H9 (cell line): ENCODE data around the gene CDK14. TPM values are rescaled to one million over a fixed set of nuclear protein-coding genes. Genes with fewer than 3 reads are reported as not detected.

ENCODE experiments used
- DNase-seq: peaks from one replicate; pipeline ENCODE4 v3.0.0-alpha.2; 2017
- H2AFZ ChIP-seq: one replicate; pipeline ENCODE4 v1.6.1; 2013; ENCODE audit warnings: mild to moderate bottlenecking, low read length, control low read depth, moderate library complexity
- H2AK5ac ChIP-seq: 2 replicates; pipeline ENCODE4 v1.6.1; 2013; ENCODE audit warnings: low read length, control low read depth, mixed read lengths; ENCODE audit not compliant: insufficient read length
- H2BK120ac ChIP-seq: one replicate; pipeline ENCODE4 v1.6.1; 2013; ENCODE audit warnings: low read depth, mild to moderate bottlenecking, low read length, control low read depth, inconsistent platforms; ENCODE audit not compliant: poor library complexity, severe bottlenecking
- H2BK12ac ChIP-seq: 2 replicates; pipeline ENCODE4 v1.6.1; 2013; ENCODE audit warnings: low read length, control low read depth, mixed read lengths, low read depth; ENCODE audit not compliant: insufficient read length
- H2BK15ac ChIP-seq: 2 replicates; pipeline ENCODE4 v1.6.1; 2013; ENCODE audit warnings: low read depth, low read length, control low read depth
- H2BK20ac ChIP-seq: one replicate; pipeline ENCODE4 v1.6.1; 2013; ENCODE audit warnings: low read depth, mild to moderate bottlenecking, low read length, control low read depth, inconsistent platforms; ENCODE audit not compliant: poor library complexity, severe bottlenecking
- H2BK5ac ChIP-seq: 2 replicates; pipeline ENCODE4 v1.6.1; 2013; ENCODE audit warnings: low read length, control low read depth, mixed read lengths; ENCODE audit not compliant: insufficient read length
- H3K14ac ChIP-seq: 2 replicates; pipeline ENCODE4 v1.6.1; 2013; ENCODE audit warnings: low read length, control low read depth; ENCODE audit not compliant: insufficient read depth
- H3K18ac ChIP-seq: 2 replicates; pipeline ENCODE4 v1.6.1; 2013; ENCODE audit warnings: low read depth, mild to moderate bottlenecking, mixed read lengths, low read length, control low read depth; ENCODE audit not compliant: insufficient read length
- H3K23ac ChIP-seq: 2 replicates; pipeline ENCODE4 v1.6.1; 2013; ENCODE audit warnings: low read length, control low read depth, mixed read lengths, low read depth; ENCODE audit not compliant: insufficient read length
- H3K23me2 ChIP-seq: 2 replicates; pipeline ENCODE4 v1.6.1; 2013; ENCODE audit warnings: low read depth, mild to moderate bottlenecking, mixed read lengths, low read length, control low read depth; ENCODE audit not compliant: insufficient read length, poor library complexity, severe bottlenecking
- H3K27ac ChIP-seq: 2 replicates; pipeline ENCODE4 v1.5.1; 2013; ENCODE audit warnings: low read length, control low read depth, mixed read lengths, low read depth; ENCODE audit not compliant: insufficient read length
- H3K27me3 ChIP-seq: 2 replicates; pipeline ENCODE4 v1.6.1; 2013; ENCODE audit warnings: low read length, control low read depth, inconsistent platforms; ENCODE audit not compliant: insufficient read depth
- H3K4ac ChIP-seq: 2 replicates; pipeline ENCODE4 v1.6.1; 2013; ENCODE audit warnings: low read depth, mild to moderate bottlenecking, control low read depth, inconsistent platforms, low read length, moderate library complexity
- H3K4me1 ChIP-seq: 2 replicates; pipeline ENCODE4 v1.6.1; 2013; ENCODE audit warnings: low read length, control low read depth, inconsistent platforms; ENCODE audit not compliant: insufficient read depth
- H3K4me2 ChIP-seq: 2 replicates; pipeline ENCODE4 v1.6.1; 2013; ENCODE audit warnings: low read length, control low read depth, mixed read lengths; ENCODE audit not compliant: insufficient read length, insufficient read depth
- H3K56ac ChIP-seq: 2 replicates; pipeline ENCODE4 v1.6.1; 2013; ENCODE audit warnings: low read depth, mild to moderate bottlenecking, mixed read lengths, low read length, control low read depth; ENCODE audit not compliant: insufficient read length
- H3K79me1 ChIP-seq: 2 replicates; pipeline ENCODE4 v1.6.1; 2013; ENCODE audit warnings: low read depth, mild to moderate bottlenecking, moderate library complexity, low read length, control low read depth, inconsistent platforms; ENCODE audit not compliant: insufficient read depth, poor library complexity, severe bottlenecking
- H3K79me2 ChIP-seq: 2 replicates; pipeline ENCODE4 v1.6.1; 2013; ENCODE audit warnings: low read length, control low read depth, inconsistent platforms; ENCODE audit not compliant: insufficient read depth
- H3K9ac ChIP-seq: 2 replicates; pipeline ENCODE4 v1.6.1; 2013; ENCODE audit warnings: low read length, control low read depth, mixed read lengths; ENCODE audit not compliant: insufficient read length; ENCODE audit errors: extremely low read depth
- H3K9me3 ChIP-seq: one replicate; pipeline ENCODE4 v1.6.1; 2013; ENCODE audit warnings: low read depth, low read length, inconsistent platforms; ENCODE audit not compliant: control insufficient read depth
- H3T11ph ChIP-seq: one replicate; pipeline ENCODE4 v1.6.1; 2013; ENCODE audit warnings: mild to moderate bottlenecking, low read length, control low read depth, inconsistent platforms
- H4K20me1 ChIP-seq: one replicate; pipeline ENCODE4 v1.6.1; 2013; ENCODE audit not compliant: control insufficient read depth, insufficient read length, insufficient read depth
- H4K5ac ChIP-seq: 2 replicates; pipeline ENCODE4 v1.6.1; 2013; ENCODE audit warnings: low read depth, mild to moderate bottlenecking, mixed read lengths, low read length, control low read depth; ENCODE audit not compliant: insufficient read length
- H4K8ac ChIP-seq: replicated peaks from 2 replicates; pipeline ENCODE4 v1.6.1; 2013; ENCODE audit warnings: low read length, control low read depth, mixed read lengths, low read depth; ENCODE audit not compliant: insufficient read length
- H4K91ac ChIP-seq: 2 replicates; pipeline ENCODE4 v1.6.1; 2013; ENCODE audit warnings: low read depth, mild to moderate bottlenecking, moderate library complexity, mixed read lengths, low read length, control low read depth; ENCODE audit not compliant: insufficient read length
- H3K27ac Mint-ChIP-seq, 3 experiments: 2 replicates in 2 of 3; 3 replicates in 1 of 3; pipeline ENCODE4 v1.8.0; 2020 to 2021; ENCODE audit warnings: mixed read lengths in 3 of 3, mild to moderate bottlenecking in 1 of 3, moderate library complexity in 1 of 3
- H3K27me3 Mint-ChIP-seq: 2 replicates; pipeline ENCODE4 v1.8.0; 2021; ENCODE audit warnings: low read depth, mild to moderate bottlenecking, moderate library complexity, mixed read lengths
- H3K36me3 Mint-ChIP-seq, 3 experiments: 2 replicates in 2 of 3; 3 replicates in 1 of 3; pipeline ENCODE4 v1.8.0; 2020 to 2021; ENCODE audit warnings: low read depth in 3 of 3, mixed read lengths in 3 of 3; ENCODE audit not compliant: insufficient read depth in 1 of 3
- H3K4me1 Mint-ChIP-seq, 2 experiments: 2 replicates each; pipeline ENCODE4 v1.8.0; 2020; ENCODE audit warnings: mixed read lengths in 2 of 2
- H3K4me3 Mint-ChIP-seq, 2 experiments: 2 replicates in 1 of 2; 3 replicates in 1 of 2; pipeline ENCODE4 v1.8.0; 2020 to 2021; ENCODE audit warnings: mild to moderate bottlenecking in 2 of 2, mixed read lengths in 2 of 2, moderate library complexity in 1 of 2
- H3K9me3 Mint-ChIP-seq, 2 experiments: 2 replicates in 1 of 2; 3 replicates in 1 of 2; pipeline ENCODE4 v1.8.0; 2020; ENCODE audit warnings: mild to moderate bottlenecking in 2 of 2, mixed read lengths in 2 of 2, moderate library complexity in 1 of 2
- CTCF ChIP-seq: fragments of 200-600 bp; sonication (generic); conservative IDR thresholded peaks from 3 replicates; pipeline ENCODE4 v1.8.0; 2021; ENCODE audit warnings: antibody characterized with exemption, mild to moderate bottlenecking
- WGBS: extraction: QIAGEN DNeasy Blood & Tissue Kit; methylation state at CpG from one replicate; pipeline ENCODE4 v1.1.7; 2013; ENCODE audit warnings: missing lambda C conversion rate, low lambda C conversion rate, mixed read lengths; ENCODE audit not compliant: insufficient read length; ENCODE audit errors: extremely low coverage; 5-methylcytosine and 5-hydroxymethylcytosine counted together
- total RNA-seq: library from RNA; stranded (reverse); gene quantifications from 2 replicates; pipeline ENCODE4 v1.2.1, GENCODE V29; 2021

Gene CDK14
- total RNA-seq, 1 experiment from 2014 or later, result 23.9 TPM

GRCh38 chr7:91248996-91249395 lies 652.9 kb downstream of the CDK14 start:
- Histone ChIP-seq H4K5ac (no peak overlapping the region), H3K27ac (no peak overlapping the region), H3K79me2 (no peaks in the 10 kb centered on the region), H3K4ac (no peak overlapping the region), H3K23me2 (no peaks in the 10 kb centered on the region), H3T11ph (no peak overlapping the region), H2AK5ac (no peak overlapping the region), H4K8ac (no peak overlapping the region), H3K18ac (no peak overlapping the region), H4K20me1 (no peaks in the 10 kb centered on the region), H3K9ac (no peak overlapping the region), H3K79me1 (no peaks in the 10 kb centered on the region), H3K27me3 (no peaks in the 10 kb centered on the region), H2BK15ac (no peak overlapping the region), H2AFZ (no peak overlapping the region), H3K23ac (no peak overlapping the region), H3K56ac (no peak overlapping the region), H3K4me1 (no peaks in the 10 kb centered on the region), H4K91ac (no peak overlapping the region), H3K14ac (no peak overlapping the region), H2BK12ac (no peak overlapping the region), H2BK120ac (no peak overlapping the region), H3K9me3 (no peaks in the 10 kb centered on the region), H3K4me2 (no peak overlapping the region), H2BK5ac (no peak overlapping the region), H2BK20ac (no peak overlapping the region)
- peaks cover 4% of the 10 kb centered on the region for H3K27me3 Mint-ChIP-seq
- no peak for TF ChIP-seq CTCF
- H3K27ac Mint-ChIP-seq, result peak overlapping the region in 1 of 3 experiments; percentile 40; a peak in 1 of 7 replicates
- H3K4me1 Mint-ChIP-seq, result no peaks in the 10 kb centered on the region
- DNase-seq, result no peak
- WGBS, result no CpG with 5 or more reads among the region's 2 CpGs
- H3K36me3 Mint-ChIP-seq, result no peaks in the 10 kb centered on the region
- no peaks in the 10 kb centered on the region; a peak in 1 of 5 replicates for H3K9me3 Mint-ChIP-seq
- no peak overlapping the region for H3K4me3 Mint-ChIP-seq
